WTC11 (cell line): Measurements from ENCODE around the gene KAZN. TPM values are rescaled to one million over a fixed set of nuclear protein-coding genes. Genes with fewer than 3 reads are reported as not detected.

Source experiments
- ATAC-seq: fragments of 200-7000 bp; cut with Tn5 transposase; 2 replicates; pipeline ENCODE4 v1.10.0; 2021; ENCODE audit warnings: mild to moderate bottlenecking, moderate library complexity
- CTCF ChIA-PET: fragments of 300-600 bp; sonication (Branson Sonifier 250); formaldehyde crosslinking; loops from one replicate; lab custom pipeline; 2021; ENCODE audit warnings: antibody characterized with exemption; lab: Charles Lee
- POLR2A ChIA-PET: fragments of 350-600 bp; sonication (Branson Sonifier 250); formaldehyde crosslinking; loops from one replicate; lab custom pipeline; 2021; ENCODE audit warnings: antibody characterized with exemption; lab: Charles Lee
- DNase-seq: peaks from one replicate; pipeline ENCODE4 v3.0.0; 2021; ENCODE audit warnings: low spot score
- H3K27ac Mint-ChIP-seq: 2 replicates; pipeline ENCODE4 v1.8.0; 2021; ENCODE audit warnings: mixed read lengths
- H3K27me3 Mint-ChIP-seq: 2 replicates; pipeline ENCODE4 v1.8.0; 2021; ENCODE audit warnings: low read depth, mild to moderate bottlenecking, moderate library complexity, mixed read lengths
- H3K36me3 Mint-ChIP-seq: 2 replicates; pipeline ENCODE4 v1.8.0; 2021; ENCODE audit warnings: mixed read lengths
- H3K4me1 Mint-ChIP-seq: 2 replicates; pipeline ENCODE4 v1.8.0; 2022; ENCODE audit warnings: mixed read lengths
- H3K4me3 Mint-ChIP-seq: 2 replicates; pipeline ENCODE4 v1.8.0; 2021; ENCODE audit warnings: mild to moderate bottlenecking, moderate library complexity, mixed read lengths
- H3K9me3 Mint-ChIP-seq: 2 replicates; pipeline ENCODE4 v1.8.0; 2021; ENCODE audit warnings: mixed read lengths
- AR ChIP-seq: fragments of 250-450 bp; sonication (Bioruptor Pico); IDR thresholded peaks from 2 replicates; pipeline ENCODE4 v1.9.0; 2021; ENCODE audit warnings: mild to moderate bottlenecking
- ARID4B ChIP-seq: sonication (generic); formaldehyde crosslinking; IDR thresholded peaks from 2 replicates; pipeline ENCODE4 v1.8.0; 2023; ENCODE audit warnings: missing genetic modification reagents, mild to moderate bottlenecking, borderline replicate concordance
- ATF2 ChIP-seq: sonication (generic); formaldehyde crosslinking; IDR thresholded peaks from 2 replicates; pipeline ENCODE4 v1.8.1; 2022; ENCODE audit warnings: low read depth, missing genetic modification reagents, borderline replicate concordance
- ESRRA ChIP-seq: sonication (generic); formaldehyde crosslinking; IDR thresholded peaks from 2 replicates; pipeline ENCODE4 v1.8.1; 2022; ENCODE audit warnings: mild to moderate bottlenecking, missing genetic modification reagents, borderline replicate concordance
- FOXJ3 ChIP-seq: sonication (generic); formaldehyde crosslinking; IDR thresholded peaks from 2 replicates; pipeline ENCODE4 v1.9.0; 2021; ENCODE audit warnings: missing genetic modification reagents, mild to moderate bottlenecking, borderline replicate concordance
- GABPB1 ChIP-seq: sonication (generic); formaldehyde crosslinking; IDR thresholded peaks from 2 replicates; pipeline ENCODE4 v1.8.1; 2023; ENCODE audit warnings: mild to moderate bottlenecking, missing genetic modification reagents
- KAT7 ChIP-seq: sonication (generic); formaldehyde crosslinking; IDR thresholded peaks from 2 replicates; pipeline ENCODE4 v1.8.1; 2023; ENCODE audit warnings: missing genetic modification reagents, mild to moderate bottlenecking, borderline replicate concordance
- NFYB ChIP-seq: sonication (generic); formaldehyde crosslinking; conservative IDR thresholded peaks from 2 replicates; pipeline ENCODE4 v1.8.0; 2022; ENCODE audit warnings: low read depth, missing genetic modification reagents
- OVOL2 ChIP-seq: fragments of 250-450 bp; sonication (Bioruptor Pico); IDR thresholded peaks from 2 replicates; pipeline ENCODE4 v1.9.0; 2021; ENCODE audit warnings: mild to moderate bottlenecking, borderline replicate concordance
- RELA ChIP-seq: sonication (generic); formaldehyde crosslinking; IDR thresholded peaks from 2 replicates; pipeline ENCODE4 v1.8.1; 2022; ENCODE audit warnings: missing genetic modification reagents, mild to moderate bottlenecking, borderline replicate concordance
- SMAD4 ChIP-seq: sonication (generic); formaldehyde crosslinking; IDR thresholded peaks from 2 replicates; pipeline ENCODE4 v1.8.0; 2022; ENCODE audit warnings: mild to moderate bottlenecking, missing genetic modification reagents
- SOX15 ChIP-seq: fragments of 250-450 bp; sonication (Bioruptor Pico); IDR thresholded peaks from 2 replicates; pipeline ENCODE4 v1.9.0; 2021; ENCODE audit warnings: mild to moderate bottlenecking
- USF2 ChIP-seq: sonication (generic); formaldehyde crosslinking; IDR thresholded peaks from 2 replicates; pipeline ENCODE4 v1.8.1; 2023; ENCODE audit warnings: mild to moderate bottlenecking, missing genetic modification reagents, moderate library complexity
- ZBTB21 ChIP-seq: sonication (generic); formaldehyde crosslinking; IDR thresholded peaks from 2 replicates; pipeline ENCODE4 v1.8.1; 2023; ENCODE audit warnings: mild to moderate bottlenecking, missing genetic modification reagents, borderline replicate concordance
- ZNF396 ChIP-seq: fragments of 250-450 bp; sonication (Bioruptor Pico); IDR thresholded peaks from 2 replicates; pipeline ENCODE4 v1.8.0; 2021; ENCODE audit warnings: mild to moderate bottlenecking, moderate library complexity, borderline replicate concordance
- ZNF423 ChIP-seq: fragments of 250-450 bp; sonication (Bioruptor Pico); IDR thresholded peaks from 2 replicates; pipeline ENCODE4 v2.1.2; 2022; ENCODE audit warnings: mild to moderate bottlenecking, moderate library complexity
- total RNA-seq: library from RNA; stranded (reverse); gene quantifications from 3 replicates; pipeline ENCODE4 v1.2.3, GENCODE V29; 2021

The KAZN gene
- total RNA-seq, 1 experiment from 2014 or later, result 19.9 TPM

- TF ChIP-seq ZNF423 (CRISPR knock-in tag) (no peak), GABPB1 (CRISPR knock-in tag) (no peak), ATF2 (no peak), ARID4B (CRISPR knock-in tag) (no peak), ZBTB21 (CRISPR knock-in tag) (no peak), SOX15 (CRISPR knock-in tag) (no peak), ZNF396 (no peak)
- TF ChIP-seq, all 79 proteins: peak for 0
- peaks cover 12% of the 10 kb centered on the region for H3K9me3 Mint-ChIP-seq
- ATAC-seq (no peak), DNase-seq (no peak)
- H3K36me3 Mint-ChIP-seq, result peaks cover 11% of the 10 kb centered on the region
- CTCF ChIA-PET, result interaction anchor here (1.4 to 1.7 kb wide), 2 partner anchors 13 to 236 kb away, joined by 4 read pairs; no protein-coding TSS in a partner anchor
- no peak overlapping the region for H3K27ac Mint-ChIP-seq
- no peak overlapping the region for H3K4me3 Mint-ChIP-seq
- 0 out of 2 replicates have a peak, but pooled peaks cover 3% of the 10 kb centered on the region for H3K27me3 Mint-ChIP-seq
- POLR2A ChIA-PET, result no interaction called here
- peaks cover 13% of the 10 kb centered on the region for H3K4me1 Mint-ChIP-seq
Observed at GRCh38 chr1:15014516-15014915, 416.0 kb downstream of the KAZN start.

- H3K27me3 Mint-ChIP-seq, result no peaks in the 10 kb centered on the region
- TF ChIP-seq OVOL2 (CRISPR knock-in tag), result no peak
- no peak for TF ChIP-seq SOX15 (CRISPR knock-in tag)
- TF ChIP-seq USF2, result no peak
- no peak for TF ChIP-seq AR (CRISPR knock-in tag)
- no peak for TF ChIP-seq RELA (CRISPR knock-in tag)
- TF ChIP-seq ESRRA (CRISPR knock-in tag), result no peak
- no peak for TF ChIP-seq FOXJ3 (CRISPR knock-in tag)
- no peak for TF ChIP-seq NFYB (CRISPR knock-in tag)
- no peak for TF ChIP-seq SMAD4
- TF ChIP-seq KAT7 (CRISPR knock-in tag), result no peak
- TF ChIP-seq, all 79 proteins: peak for 0
- ChIA-PET CTCF (interaction anchor here (1.3 kb wide), 1 partner anchor 237 kb away, joined by 3 read pairs; no protein-coding TSS in a partner anchor), POLR2A (no interaction called here)
- Mint-ChIP-seq H3K27ac (no peak overlapping the region), H3K36me3 (no peaks in the 10 kb centered on the region), H3K4me1 (peaks cover 15% of the 10 kb centered on the region), H3K9me3 (no peaks in the 10 kb centered on the region), H3K4me3 (no peak overlapping the region)
- DNase-seq (no peak), ATAC-seq (no peak)
Observed at GRCh38 chr1:15016001-15016400, 417.5 kb downstream of the KAZN start.
